NCI-H1105 (cell line): Measurements from ENCODE around the gene CHTF8.

Experiments
- DNase-seq: peaks from one replicate; lab custom pipeline; 2025; lab: John Stamatoyannopoulos, UW

CHTF8 gene

GRCh38 chr16:69085032-69085695, 47.2 kb downstream of the CHTF8 start:
- DNase-seq = no peak

GRCh38 chr16:69084289-69084688, 48.1 kb downstream of the CHTF8 start:
- DNase-seq = no peak

GRCh38 chr16:69083306-69083941, 49.0 kb downstream of the CHTF8 start:
- DNase-seq = no peak

- DNase-seq = no peak
These were observed 52.7 kb downstream of the CHTF8 start for GRCh38 chr16:69079697-69080096.

- DNase-seq = no peak
These were observed 54.3 kb downstream of the CHTF8 start for GRCh38 chr16:69078073-69078472.

GRCh38 chr16:69077251-69077650, 55.1 kb downstream of the CHTF8 start:
- DNase-seq = no peak

GRCh38 chr16:69073181-69073702, 59.1 kb downstream of the CHTF8 start:
- no peak for DNase-seq

GRCh38 chr16:69072640-69072974, 59.8 kb downstream of the CHTF8 start:
- no peak for DNase-seq

- no peak for DNase-seq
These were observed 61.4 kb downstream of the CHTF8 start for GRCh38 chr16:69071036-69071435.

- DNase-seq = no peak
These were observed 62.9 kb downstream of the CHTF8 start for GRCh38 chr16:69069504-69069903.
